NCI-H69 (cell line): ENCODE results near the gene HEPN1.

ENCODE experiments used
- DNase-seq: peaks from one replicate; lab custom pipeline; 2025; lab: John Stamatoyannopoulos, UW

Gene HEPN1

GRCh38 chr11:124884869-124885479, 34.1 kb upstream of the HEPN1 start:
- DNase-seq, result no peak

GRCh38 chr11:124886476-124886875, 32.6 kb upstream of the HEPN1 start:
- no peak for DNase-seq

GRCh38 chr11:124886978-124887666, 31.9 kb upstream of the HEPN1 start:
- DNase-seq, result no peak

GRCh38 chr11:124887667-124888013, 31.4 kb upstream of the HEPN1 start:
- no peak for DNase-seq

- no peak for DNase-seq
These were observed 29.6 kb upstream of the HEPN1 start for GRCh38 chr11:124889191-124890091.

GRCh38 chr11:124890151-124890550, 28.9 kb upstream of the HEPN1 start:
- DNase-seq, result no peak

- no peak for DNase-seq
These were observed 28.2 kb upstream of the HEPN1 start for GRCh38 chr11:124890683-124891372.

- no peak for DNase-seq
These were observed 27.6 kb upstream of the HEPN1 start for GRCh38 chr11:124891373-124891861.

GRCh38 chr11:124892146-124892545, 26.9 kb upstream of the HEPN1 start:
- no peak for DNase-seq

GRCh38 chr11:124892750-124893454, 26.1 kb upstream of the HEPN1 start:
- DNase-seq, result no peak

GRCh38 chr11:124893781-124894401, 25.2 kb upstream of the HEPN1 start:
- no peak for DNase-seq

- no peak for DNase-seq
These were observed 24.2 kb upstream of the HEPN1 start for GRCh38 chr11:124894606-124895430.

- no peak for DNase-seq
These were observed 23.5 kb upstream of the HEPN1 start for GRCh38 chr11:124895471-124895971.

GRCh38 chr11:124896071-124896750, 22.8 kb upstream of the HEPN1 start:
- DNase-seq, result no peak

- no peak for DNase-seq
These were observed 22.1 kb upstream of the HEPN1 start for GRCh38 chr11:124896821-124897391.

- DNase-seq, result no peak
These were observed 21.3 kb upstream of the HEPN1 start, which contains the start of gene ROBO4 for GRCh38 chr11:124897674-124898262. TSS of gene ROBO4 (minus strand) at chr11:124897865. CDS start at chr11:124897795, 70 bp downstream.

- DNase-seq, result no peak
These were observed 20.8 kb upstream of the HEPN1 start for GRCh38 chr11:124898263-124898680.

- DNase-seq, result no peak
These were observed 20.3 kb upstream of the HEPN1 start for GRCh38 chr11:124898711-124899110.
